ENCODE results near the gene BTBD9. TPM values are rescaled to one million over a fixed set of nuclear protein-coding genes. Genes with fewer than 3 reads are reported as not detected.
"Not testable (repeated sequence)": the region's sequence is repeated elsewhere in the genome, so short reads cannot be mapped to it uniquely, and the experiment has no call there.

The BTBD9 gene
- total RNA-seq, 1 donor from 2014 or later, result 10.3 TPM

GRCh38 chr6:38348371-38348770, 291.4 kb downstream of the BTBD9 start:
- Mint-ChIP-seq H3K27ac (ENCODE audit: unreplicated experiment) (no peak overlapping the region), H3K36me3 (ENCODE audit: low read depth, unreplicated experiment) (no peaks in the 10 kb centered on the region), H3K4me1 (ENCODE audit: unreplicated experiment) (peaks cover 6% of the 10 kb centered on the region), H3K4me3 (ENCODE audit: unreplicated experiment) (no peak overlapping the region), H3K9me3 (ENCODE audit: unreplicated experiment) (no peaks in the 10 kb centered on the region), H3K27me3 (ENCODE audit: unreplicated experiment) (no peaks in the 10 kb centered on the region)
- DNase-seq (ENCODE audit: low spot score), result no peak
- TF ChIP-seq CTCF (IDR thresholded peaks at IDR 0.05; ENCODE audit: unreplicated experiment), result no peak

DNA sequence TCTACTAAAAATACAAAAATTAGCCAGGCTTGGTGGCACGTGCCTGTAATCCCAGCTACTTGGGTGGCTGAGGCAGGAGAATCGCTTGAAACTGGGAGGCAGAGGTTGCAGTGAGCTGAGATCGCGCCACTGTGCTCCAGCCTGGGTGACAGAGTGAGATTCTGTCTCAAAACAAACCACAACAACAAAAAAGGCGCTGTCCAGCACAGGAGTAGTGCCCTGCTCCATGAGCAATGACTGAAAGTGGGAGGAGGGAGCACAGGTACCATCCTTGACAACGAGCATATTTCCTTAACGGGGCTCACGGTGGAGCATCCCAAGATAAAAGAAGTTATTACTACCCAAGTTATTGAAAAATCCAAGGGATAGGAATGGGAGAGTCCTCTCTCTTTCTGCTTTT, 291.9 kb downstream of the BTBD9 start:
- H3K27ac Mint-ChIP-seq (ENCODE audit: unreplicated experiment); H3K36me3 Mint-ChIP-seq (ENCODE audit: low read depth, unreplicated experiment): not testable (repeated sequence)

GRCh38 chr6:38346291-38347079, 293.2 kb downstream of the BTBD9 start:
- H3K9me3 Mint-ChIP-seq (ENCODE audit: unreplicated experiment), result no peaks in the 10 kb centered on the region
- no peak for DNase-seq (ENCODE audit: low spot score)
- no peaks in the 10 kb centered on the region for H3K27me3 Mint-ChIP-seq (ENCODE audit: unreplicated experiment)
- peaks cover 6% of the 10 kb centered on the region for H3K4me1 Mint-ChIP-seq (ENCODE audit: unreplicated experiment)
- H3K36me3 Mint-ChIP-seq (ENCODE audit: low read depth, unreplicated experiment), result no peaks in the 10 kb centered on the region
- H3K27ac Mint-ChIP-seq (ENCODE audit: unreplicated experiment), result no peak overlapping the region
- no peak overlapping the region for H3K4me3 Mint-ChIP-seq (ENCODE audit: unreplicated experiment)
- no peak for TF ChIP-seq CTCF (IDR thresholded peaks at IDR 0.05; ENCODE audit: unreplicated experiment)

More for the DNA sequence above, 291.9 kb downstream of the BTBD9 start:
- H3K27me3 Mint-ChIP-seq (ENCODE audit: unreplicated experiment); H3K9me3 Mint-ChIP-seq (ENCODE audit: unreplicated experiment); H3K4me1 Mint-ChIP-seq (ENCODE audit: unreplicated experiment); H3K4me3 Mint-ChIP-seq (ENCODE audit: unreplicated experiment); DNase-seq (ENCODE audit: low spot score): not testable (repeated sequence)

GRCh38 chr6:38345586-38345985, 294.1 kb downstream of the BTBD9 start:
- Mint-ChIP-seq H3K27me3 (ENCODE audit: unreplicated experiment) (no peaks in the 10 kb centered on the region), H3K4me1 (ENCODE audit: unreplicated experiment) (peaks cover 6% of the 10 kb centered on the region), H3K27ac (ENCODE audit: unreplicated experiment) (no peak overlapping the region), H3K4me3 (ENCODE audit: unreplicated experiment) (no peak overlapping the region), H3K36me3 (ENCODE audit: low read depth, unreplicated experiment) (no peaks in the 10 kb centered on the region), H3K9me3 (ENCODE audit: unreplicated experiment) (no peaks in the 10 kb centered on the region)
- DNase-seq (ENCODE audit: low spot score), result no peak
- TF ChIP-seq CTCF (IDR thresholded peaks at IDR 0.05; ENCODE audit: unreplicated experiment), result no peak

GRCh38 chr6:38341496-38341895, 298.2 kb downstream of the BTBD9 start:
- DNase-seq (ENCODE audit: low spot score), result no peak
- H3K9me3 Mint-ChIP-seq (ENCODE audit: unreplicated experiment), result no peaks in the 10 kb centered on the region
- TF ChIP-seq CTCF (IDR thresholded peaks at IDR 0.05; ENCODE audit: unreplicated experiment), result no peak
- no peaks in the 10 kb centered on the region for H3K27me3 Mint-ChIP-seq (ENCODE audit: unreplicated experiment)
- H3K4me1 Mint-ChIP-seq (ENCODE audit: unreplicated experiment), result peaks cover 12% of the 10 kb centered on the region
- no peak overlapping the region for H3K27ac Mint-ChIP-seq (ENCODE audit: unreplicated experiment)
- no peaks in the 10 kb centered on the region for H3K36me3 Mint-ChIP-seq (ENCODE audit: low read depth, unreplicated experiment)
- H3K4me3 Mint-ChIP-seq (ENCODE audit: unreplicated experiment), result no peak overlapping the region

Measured in endothelial cell (in vitro differentiated cells).